Nephron progenitor cell (in vitro differentiated cells): ENCODE data around the gene CBLB.

Experiments used
- DNase-seq: peaks from one replicate; pipeline ENCODE4 v3.0.0; 2021
- H3K27ac Mint-ChIP-seq: 2 replicates; pipeline ENCODE4 v1.8.0; 2021; ENCODE audit warnings: mild to moderate bottlenecking, moderate library complexity, mixed read lengths
- H3K27me3 Mint-ChIP-seq: 2 replicates; pipeline ENCODE4 v1.8.0; 2021; ENCODE audit warnings: mild to moderate bottlenecking, low read depth, mixed read lengths; ENCODE audit not compliant: poor library complexity
- H3K36me3 Mint-ChIP-seq: 2 replicates; pipeline ENCODE4 v1.8.0; 2021; ENCODE audit warnings: low read depth, mixed read lengths
- H3K4me1 Mint-ChIP-seq: 2 replicates; pipeline ENCODE4 v1.8.0; 2021; ENCODE audit warnings: mixed read lengths
- H3K4me3 Mint-ChIP-seq: 2 replicates; pipeline ENCODE4 v1.8.0; 2021; ENCODE audit warnings: mild to moderate bottlenecking, moderate library complexity, mixed read lengths
- H3K9me3 Mint-ChIP-seq: 2 replicates; pipeline ENCODE4 v1.8.0; 2021; ENCODE audit warnings: mild to moderate bottlenecking, moderate library complexity, mixed read lengths
- TF ChIP-seq, protein P1 (sequence below): fragments of 200-600 bp; sonication (generic); IDR thresholded peaks from 2 replicates; pipeline ENCODE4 v1.5.0; 2021; ENCODE audit warnings: antibody characterized with exemption

CBLB gene

DNA sequence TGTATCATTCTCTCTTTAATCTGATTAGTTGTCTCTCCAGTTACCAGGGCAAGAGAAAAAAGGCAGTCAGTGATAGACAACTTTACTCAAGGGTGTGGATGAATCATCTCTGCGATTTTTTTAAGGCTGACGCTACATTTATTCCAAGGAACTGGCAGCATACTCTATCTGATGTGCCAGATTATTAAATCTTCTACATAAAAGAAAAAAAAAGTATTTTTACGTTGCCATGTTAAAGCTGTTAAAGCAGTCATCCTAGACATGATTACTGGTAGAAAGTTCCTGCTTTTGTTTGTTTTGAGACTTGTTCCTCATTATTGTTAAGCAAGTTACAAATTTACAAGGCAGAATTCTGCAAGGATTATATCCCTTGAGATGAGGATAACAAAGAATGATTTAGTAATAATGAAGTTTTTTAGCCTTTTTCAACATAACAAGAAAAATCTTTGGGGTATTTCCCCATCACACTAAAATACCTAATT is 121.7 kb downstream of the CBLB start:
- Mint-ChIP-seq H3K27ac (no peak overlapping the region), H3K4me3 (no peak overlapping the region), H3K36me3 (peaks cover 44% of the 10 kb centered on the region), H3K27me3 (no peaks in the 10 kb centered on the region), H3K4me1 (no peaks in the 10 kb centered on the region), H3K9me3 (no peaks in the 10 kb centered on the region)
- no peak for DNase-seq
- TF ChIP-seq, protein P1, sequence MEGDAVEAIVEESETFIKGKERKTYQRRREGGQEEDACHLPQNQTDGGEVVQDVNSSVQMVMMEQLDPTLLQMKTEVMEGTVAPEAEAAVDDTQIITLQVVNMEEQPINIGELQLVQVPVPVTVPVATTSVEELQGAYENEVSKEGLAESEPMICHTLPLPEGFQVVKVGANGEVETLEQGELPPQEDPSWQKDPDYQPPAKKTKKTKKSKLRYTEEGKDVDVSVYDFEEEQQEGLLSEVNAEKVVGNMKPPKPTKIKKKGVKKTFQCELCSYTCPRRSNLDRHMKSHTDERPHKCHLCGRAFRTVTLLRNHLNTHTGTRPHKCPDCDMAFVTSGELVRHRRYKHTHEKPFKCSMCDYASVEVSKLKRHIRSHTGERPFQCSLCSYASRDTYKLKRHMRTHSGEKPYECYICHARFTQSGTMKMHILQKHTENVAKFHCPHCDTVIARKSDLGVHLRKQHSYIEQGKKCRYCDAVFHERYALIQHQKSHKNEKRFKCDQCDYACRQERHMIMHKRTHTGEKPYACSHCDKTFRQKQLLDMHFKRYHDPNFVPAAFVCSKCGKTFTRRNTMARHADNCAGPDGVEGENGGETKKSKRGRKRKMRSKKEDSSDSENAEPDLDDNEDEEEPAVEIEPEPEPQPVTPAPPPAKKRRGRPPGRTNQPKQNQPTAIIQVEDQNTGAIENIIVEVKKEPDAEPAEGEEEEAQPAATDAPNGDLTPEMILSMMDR = no peak

DNA sequence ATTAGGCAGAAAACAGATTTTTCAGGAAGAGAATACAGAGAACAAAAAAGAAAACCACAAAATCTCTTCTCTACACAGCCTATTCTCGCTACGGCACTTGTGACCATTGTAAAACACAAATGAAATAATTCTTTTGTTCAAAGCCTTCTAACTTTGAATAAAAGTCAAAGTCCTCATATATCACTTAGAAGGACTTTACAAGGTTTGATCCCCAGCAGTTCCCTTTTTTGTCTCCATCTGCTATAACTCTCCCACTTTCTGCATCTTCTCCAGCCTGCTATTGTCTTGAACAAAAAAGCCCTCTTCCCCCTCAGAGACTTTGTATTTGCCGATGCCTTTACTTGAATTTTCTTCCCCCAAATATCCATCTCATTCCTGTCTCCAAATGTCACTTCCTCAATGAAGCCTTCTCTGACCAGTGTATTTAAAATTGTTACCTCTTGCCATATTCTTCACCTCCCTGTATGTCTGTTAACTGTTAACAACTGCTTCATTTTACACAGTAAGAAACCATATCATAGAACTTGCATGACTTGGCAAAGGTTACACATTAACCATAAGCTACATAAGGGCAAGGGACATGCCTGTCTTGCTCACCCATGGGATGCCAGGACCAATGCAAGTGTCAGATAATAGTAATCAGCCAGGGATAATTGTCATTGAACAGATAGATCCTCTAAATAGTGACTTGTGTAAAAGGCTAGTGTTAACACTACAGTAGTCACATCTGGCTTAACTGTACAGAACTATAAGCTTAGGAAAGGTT is 122.4 kb downstream of the CBLB start:
- TF ChIP-seq, protein P1 = no peak
- peaks cover 4% of the 10 kb centered on the region for H3K9me3 Mint-ChIP-seq
- no peak overlapping the region for H3K27ac Mint-ChIP-seq
- H3K27me3 Mint-ChIP-seq = no peaks in the 10 kb centered on the region
- no peak overlapping the region for H3K4me3 Mint-ChIP-seq
- no peak for DNase-seq
- no peaks in the 10 kb centered on the region for H3K4me1 Mint-ChIP-seq
- H3K36me3 Mint-ChIP-seq = peaks cover 51% of the 10 kb centered on the region

DNA sequence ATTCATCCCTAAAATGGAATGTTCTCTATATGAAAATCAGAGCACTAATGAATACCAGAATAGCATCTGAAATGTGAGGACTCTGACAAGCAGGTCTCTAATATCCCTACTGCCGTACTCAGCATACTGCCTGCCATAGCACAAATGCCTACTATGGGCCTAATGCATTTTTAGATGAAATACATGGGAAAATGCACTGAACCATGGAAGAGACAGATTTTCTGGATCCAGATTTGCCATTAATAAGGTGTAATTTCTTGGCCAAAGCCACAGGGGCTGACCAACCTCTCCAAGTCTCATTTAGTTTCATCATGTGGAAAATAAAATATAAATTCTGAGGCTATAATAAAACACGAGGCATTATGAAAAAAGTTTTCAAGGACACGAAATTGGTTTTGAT is 123.8 kb downstream of the CBLB start:
- DNase-seq = no peak
- Mint-ChIP-seq H3K9me3 (peaks cover 4% of the 10 kb centered on the region), H3K4me3 (no peak overlapping the region), H3K27me3 (no peaks in the 10 kb centered on the region), H3K36me3 (peaks cover 57% of the 10 kb centered on the region), H3K4me1 (no peaks in the 10 kb centered on the region), H3K27ac (no peak overlapping the region)
- TF ChIP-seq, protein P1 = no peak

DNA sequence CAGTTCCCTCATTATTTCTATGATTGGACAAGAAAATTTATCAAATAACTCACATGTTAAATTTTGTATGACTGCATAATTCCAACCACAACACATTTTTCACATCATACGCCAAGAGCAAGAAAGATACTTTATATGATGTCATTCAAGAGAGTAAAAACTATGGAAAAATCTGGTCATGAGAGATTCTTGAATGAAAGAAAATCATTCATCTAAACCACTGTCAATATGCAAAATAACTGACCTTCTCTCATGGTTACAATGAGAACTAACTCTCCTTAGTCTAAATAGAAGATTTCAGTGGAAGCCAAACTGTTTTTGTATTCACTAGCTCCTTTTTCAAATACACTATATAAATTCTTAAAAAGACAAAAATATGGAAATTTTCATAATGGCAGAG is 124.6 kb downstream of the CBLB start:
- H3K27ac Mint-ChIP-seq = no peak overlapping the region
- peaks cover 4% of the 10 kb centered on the region for H3K9me3 Mint-ChIP-seq
- TF ChIP-seq, protein P1 = no peak
- peaks cover 64% of the 10 kb centered on the region for H3K36me3 Mint-ChIP-seq
- no peak for DNase-seq
- no peak overlapping the region for H3K4me3 Mint-ChIP-seq
- H3K4me1 Mint-ChIP-seq = no peaks in the 10 kb centered on the region
- no peaks in the 10 kb centered on the region for H3K27me3 Mint-ChIP-seq

DNA sequence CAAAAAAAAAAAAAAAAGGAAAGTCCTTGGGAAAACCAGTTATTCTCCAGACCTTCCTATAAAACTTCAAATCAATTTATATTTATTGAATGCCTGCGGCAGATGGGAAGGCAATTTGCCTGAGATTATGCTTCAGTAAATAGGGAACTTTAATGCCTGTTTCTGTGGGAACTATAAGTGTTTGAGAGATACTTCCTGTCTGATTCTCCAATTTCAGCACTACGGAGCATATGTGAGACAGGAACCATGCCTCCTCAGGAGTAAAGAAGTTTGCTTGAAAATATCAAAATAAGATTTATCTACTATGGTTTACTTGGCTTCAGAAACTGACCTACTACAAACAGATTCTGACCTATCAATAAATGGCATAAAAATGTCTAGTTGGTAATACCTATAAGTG is 135.5 kb downstream of the CBLB start:
- Mint-ChIP-seq H3K9me3 (peaks cover under 1% of the 10 kb centered on the region), H3K27ac (no peak overlapping the region), H3K27me3 (no peaks in the 10 kb centered on the region), H3K4me3 (no peak overlapping the region), H3K36me3 (peaks cover 54% of the 10 kb centered on the region), H3K4me1 (no peaks in the 10 kb centered on the region)
- TF ChIP-seq, protein P1 = no peak
- DNase-seq = no peak

DNA sequence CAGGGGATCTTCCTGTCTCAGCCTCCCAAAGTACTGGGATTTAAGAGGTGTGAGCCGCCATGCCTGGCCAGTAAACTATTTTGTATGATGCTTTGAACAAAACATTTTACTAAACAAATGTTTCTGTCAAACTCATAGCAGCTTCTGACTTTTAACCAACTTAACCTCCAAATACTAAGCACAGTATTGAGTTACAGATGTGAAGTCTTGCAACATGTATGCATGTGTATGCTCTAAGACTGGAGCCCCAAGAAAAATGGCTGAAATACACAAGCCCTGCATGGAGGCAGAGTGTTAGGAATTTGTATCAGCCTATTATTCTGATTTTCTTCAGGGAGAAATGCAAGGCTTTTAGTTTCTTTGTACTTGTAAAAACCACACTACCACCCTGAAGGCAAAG is 137.1 kb downstream of the CBLB start:
- H3K4me1 Mint-ChIP-seq = no peaks in the 10 kb centered on the region
- H3K9me3 Mint-ChIP-seq = peaks cover 18% of the 10 kb centered on the region

More for the DNA sequence above, 137.1 kb downstream of the CBLB start:
- DNase-seq = no peak
- no peak overlapping the region for H3K4me3 Mint-ChIP-seq
- no peak overlapping the region for H3K27ac Mint-ChIP-seq
- no peaks in the 10 kb centered on the region for H3K27me3 Mint-ChIP-seq
- TF ChIP-seq, protein P1 = no peak
- peaks cover 71% of the 10 kb centered on the region for H3K36me3 Mint-ChIP-seq
